HG03457 (cell line): ENCODE measurements around the gene FGF14.

Experiments used
- ATAC-seq: cut with Tn5 transposase; IDR thresholded peaks from one replicate; pipeline ENCODE4 v1.9.1; 2021; ENCODE audit warnings: moderate number of reproducible peaks; ENCODE audit not compliant: unreplicated experiment

Gene FGF14

GRCh38 chr13:101703081-101703480 is 698.8 kb downstream of the FGF14 start:
- no peak for ATAC-seq

- no peak for ATAC-seq
Measured at GRCh38 chr13:101700598-101700997, 701.2 kb downstream of the FGF14 start.

- no peak for ATAC-seq
Measured at GRCh38 chr13:101698400-101698799, 703.4 kb downstream of the FGF14 start.

DNA sequence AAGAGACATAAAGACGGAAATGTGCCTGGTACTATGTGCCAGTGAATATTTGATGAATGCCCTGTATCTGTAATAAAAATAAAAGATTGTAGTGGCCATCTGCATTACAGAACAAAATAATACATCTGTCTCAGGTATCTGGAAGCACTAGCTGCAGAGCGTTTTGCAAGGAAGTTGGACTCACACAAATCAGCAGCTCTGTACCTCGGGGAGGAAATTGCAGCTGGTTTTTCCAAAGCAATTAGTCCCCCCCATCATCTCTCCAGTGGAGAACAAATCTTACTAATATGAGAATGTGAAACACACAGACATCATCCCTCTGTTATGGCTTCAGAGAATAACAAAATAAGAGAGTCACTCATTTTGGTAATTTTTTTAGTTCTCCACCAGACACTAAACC is 704.1 kb downstream of the FGF14 start:
- ATAC-seq = no peak

GRCh38 chr13:101695870-101696516 is 705.9 kb downstream of the FGF14 start:
- ATAC-seq = no peak

DNA sequence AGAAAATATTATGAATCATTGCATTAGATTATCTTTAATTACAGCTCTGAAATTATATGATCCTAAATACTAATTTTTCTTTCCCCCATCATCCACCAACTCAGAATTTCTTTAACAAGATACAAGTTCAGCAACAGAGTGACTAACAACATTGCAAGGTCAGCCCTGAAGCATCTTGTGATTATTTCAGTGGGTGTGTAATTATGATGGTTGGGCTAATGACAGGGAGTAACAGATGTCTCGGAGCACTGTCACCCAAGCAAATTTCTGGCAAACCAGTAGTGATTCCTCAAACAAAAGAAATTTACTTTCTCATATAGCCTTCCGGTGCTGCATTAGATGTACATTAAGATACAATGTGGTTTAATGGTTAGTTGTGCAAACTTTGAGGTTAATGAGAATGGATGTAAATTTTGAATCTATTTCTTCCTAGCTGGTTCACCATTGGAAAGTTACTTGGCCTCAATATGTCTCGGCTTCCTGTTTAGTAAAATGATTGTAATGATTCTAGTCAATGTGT is 710.4 kb downstream of the FGF14 start:
- ATAC-seq = no peak

- ATAC-seq = no peak
Measured at GRCh38 chr13:101690871-101691270, 711.0 kb downstream of the FGF14 start.

DNA sequence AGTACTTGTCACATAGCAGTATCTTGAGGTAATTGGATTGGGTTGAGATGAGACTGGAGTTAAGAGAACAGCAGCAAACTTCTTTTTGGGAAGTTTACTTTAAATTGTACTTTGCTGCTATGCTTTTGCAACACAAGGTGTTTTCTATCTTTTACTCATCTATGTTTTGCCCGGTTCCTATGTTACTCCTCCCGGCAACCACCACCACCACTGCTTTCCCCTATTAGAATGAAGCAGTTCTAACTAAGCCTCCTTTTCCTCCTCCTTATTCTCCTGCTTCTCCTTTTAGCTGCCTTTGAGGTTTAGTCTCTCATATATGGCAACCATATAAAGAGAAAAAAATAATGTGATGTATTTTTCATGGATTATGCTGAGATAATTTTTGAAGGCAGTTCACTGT is 715.8 kb downstream of the FGF14 start:
- ATAC-seq = no peak

DNA sequence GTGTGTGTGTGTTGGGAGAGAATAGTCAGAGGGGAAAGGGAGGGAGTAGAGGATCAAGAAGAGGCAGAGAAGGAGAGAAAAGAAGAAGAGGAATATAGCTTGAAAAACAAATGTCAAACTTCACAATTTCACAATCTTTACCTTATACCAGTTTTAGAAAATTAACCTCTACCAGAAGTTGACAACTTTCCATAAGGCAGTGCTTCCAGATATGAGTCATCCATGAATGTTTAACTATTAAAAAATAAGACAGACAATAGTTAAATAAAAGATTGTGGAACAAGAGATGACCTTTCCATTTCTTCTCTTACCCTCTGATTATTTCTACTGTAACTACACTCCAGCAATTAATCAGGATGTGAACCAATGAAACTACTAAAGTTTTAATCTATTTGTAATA is 720.0 kb downstream of the FGF14 start:
- no peak for ATAC-seq

DNA sequence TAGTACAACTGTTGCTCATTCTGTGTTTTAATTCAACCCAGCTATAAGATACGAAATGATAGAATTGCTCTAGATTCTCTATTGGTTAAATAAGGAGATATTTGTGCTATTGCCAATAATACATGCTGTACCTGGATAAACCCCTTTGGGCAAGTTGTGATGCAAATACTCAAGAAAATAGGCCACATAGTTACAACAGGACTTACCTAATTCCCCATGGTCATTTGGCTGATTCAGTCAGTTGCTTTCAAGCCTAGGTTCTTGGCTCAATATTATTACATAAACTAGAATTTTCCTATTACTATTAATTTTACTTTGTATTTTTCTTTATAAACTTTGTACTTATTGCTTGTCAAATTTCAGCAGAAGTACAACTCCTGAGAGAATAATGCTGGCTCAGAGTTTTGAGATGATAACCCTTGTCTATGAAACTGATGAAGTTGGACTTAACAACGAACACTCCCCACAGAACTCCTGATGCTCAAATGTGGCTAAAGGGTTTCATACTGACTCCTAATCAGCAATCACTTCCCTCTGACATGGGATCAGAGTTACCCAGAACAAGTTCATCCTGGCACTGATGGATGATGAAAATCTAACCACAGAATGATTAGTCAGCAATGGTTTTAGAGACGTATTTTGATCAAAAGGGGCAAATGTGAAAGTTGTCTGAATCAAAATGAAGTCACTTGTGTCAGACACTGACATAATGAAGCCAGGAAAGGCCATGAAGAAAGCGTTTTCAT is 728.3 kb downstream of the FGF14 start:
- ATAC-seq = no peak

- ATAC-seq = no peak
Measured at GRCh38 chr13:101661839-101662238, 740.0 kb downstream of the FGF14 start.
